ENCODE results near the gene TBC1D2B. TPM values are rescaled to one million over a fixed set of nuclear protein-coding genes. Genes with fewer than 3 reads are reported as not detected.

The TBC1D2B gene
- total RNA-seq, 1 experiment from 2014 or later, result 18.3 TPM

GRCh38 chr15:78070049-78070700, 7.3 kb downstream of the TBC1D2B start (continued):
- no peak for TF ChIP-seq ARID4B (CRISPR knock-in tag; IDR thresholded peaks at IDR 0.05; ENCODE audit: borderline replicate concordance)
- TF ChIP-seq ZNF512 (CRISPR knock-in tag; IDR thresholded peaks at IDR 0.05; ENCODE audit: borderline replicate concordance), result no peak

GRCh38 chr15:78069462-78070029, 8.0 kb downstream of the TBC1D2B start:
- DNase-seq (ENCODE audit: low spot score), result peak; percentile 2
- Mint-ChIP-seq H3K27ac (no peak overlapping the region), H3K4me1 (peaks cover 17% of the 10 kb centered on the region)

GRCh38 chr15:78069052-78069414, 8.5 kb downstream of the TBC1D2B start:
- ChIA-PET CTCF (interaction anchor here (1.0 to 1.7 kb wide), 3 partner anchors 13 to 159 kb away, joined by 4 to 6 read pairs (median 6); no protein-coding TSS in a partner anchor), POLR2A (no interaction called here)
- DNase-seq (ENCODE audit: low spot score), result peak; percentile 8
- H3K27ac Mint-ChIP-seq, result no peak overlapping the region
- H3K4me1 Mint-ChIP-seq, result peaks cover 17% of the 10 kb centered on the region
- no peaks in the 10 kb centered on the region for H3K9me3 Mint-ChIP-seq
- no peaks in the 10 kb centered on the region for H3K36me3 Mint-ChIP-seq
- peak; percentile 8; the same call in 1 of the 2 replicates for ATAC-seq
- H3K4me3 Mint-ChIP-seq, result no peak overlapping the region
- no peak for TF ChIP-seq ZNF219 (CRISPR knock-in tag; IDR thresholded peaks at IDR 0.05; ENCODE audit: borderline replicate concordance)
- TF ChIP-seq MLX (CRISPR knock-in tag; IDR thresholded peaks at IDR 0.05), result no peak
- TF ChIP-seq FOXK1 (CRISPR knock-in tag; IDR thresholded peaks at IDR 0.05), result no peak
- TF ChIP-seq E2F5 (CRISPR knock-in tag; IDR thresholded peaks at IDR 0.05), result no peak
- no peak for TF ChIP-seq OVOL2 (CRISPR knock-in tag; IDR thresholded peaks at IDR 0.05; ENCODE audit: borderline replicate concordance)
- no peak for TF ChIP-seq ZNF138 (CRISPR knock-in tag; conservative IDR thresholded peaks at IDR 0.05)
- TF ChIP-seq FOXP4 (CRISPR knock-in tag; IDR thresholded peaks at IDR 0.05), result no peak
- no peak for TF ChIP-seq GABPB1 (CRISPR knock-in tag; IDR thresholded peaks at IDR 0.05)
- TF ChIP-seq RELA (CRISPR knock-in tag; IDR thresholded peaks at IDR 0.05; ENCODE audit: borderline replicate concordance), result no peak
- TF ChIP-seq NFATC4 (CRISPR knock-in tag; IDR thresholded peaks at IDR 0.05), result no peak
- no peak for TF ChIP-seq ATF6 (CRISPR knock-in tag; IDR thresholded peaks at IDR 0.05)
- H3K27me3 Mint-ChIP-seq (ENCODE audit: low read depth), result no peaks in the 10 kb centered on the region

More at GRCh38 chr15:78069462-78070029, 8.0 kb downstream of the TBC1D2B start:
- no peaks in the 10 kb centered on the region for H3K9me3 Mint-ChIP-seq
- ATAC-seq, result no peak
- no peak for TF ChIP-seq MYBL2 (CRISPR knock-in tag; IDR thresholded peaks at IDR 0.05)
- no peak for TF ChIP-seq ZNF219 (CRISPR knock-in tag; IDR thresholded peaks at IDR 0.05; ENCODE audit: borderline replicate concordance)
- TF ChIP-seq TCF7 (CRISPR knock-in tag; IDR thresholded peaks at IDR 0.05; ENCODE audit: low read depth), result no peak
- TF ChIP-seq ZNF396 (CRISPR knock-in tag; IDR thresholded peaks at IDR 0.05; ENCODE audit: borderline replicate concordance), result no peak
- no peak for TF ChIP-seq ZNF121 (CRISPR knock-in tag; IDR thresholded peaks at IDR 0.05)
- ChIA-PET CTCF (interaction anchor here (1.0 to 1.7 kb wide), 4 partner anchors 13 to 159 kb away, joined by 3 to 6 read pairs (median 5); no protein-coding TSS in a partner anchor), POLR2A (no interaction called here)
- H3K36me3 Mint-ChIP-seq, result no peaks in the 10 kb centered on the region
- H3K4me3 Mint-ChIP-seq, result no peak overlapping the region
- no peaks in the 10 kb centered on the region for H3K27me3 Mint-ChIP-seq (ENCODE audit: low read depth)

All from WTC11 (cell line).